GM19452 (cell line): ENCODE measurements around the gene GNPTAB.

Experiments
- ATAC-seq: cut with Tn5 transposase; IDR thresholded peaks from one replicate; pipeline ENCODE4 v1.9.1; 2021; ENCODE audit not compliant: unreplicated experiment

The GNPTAB gene

DNA sequence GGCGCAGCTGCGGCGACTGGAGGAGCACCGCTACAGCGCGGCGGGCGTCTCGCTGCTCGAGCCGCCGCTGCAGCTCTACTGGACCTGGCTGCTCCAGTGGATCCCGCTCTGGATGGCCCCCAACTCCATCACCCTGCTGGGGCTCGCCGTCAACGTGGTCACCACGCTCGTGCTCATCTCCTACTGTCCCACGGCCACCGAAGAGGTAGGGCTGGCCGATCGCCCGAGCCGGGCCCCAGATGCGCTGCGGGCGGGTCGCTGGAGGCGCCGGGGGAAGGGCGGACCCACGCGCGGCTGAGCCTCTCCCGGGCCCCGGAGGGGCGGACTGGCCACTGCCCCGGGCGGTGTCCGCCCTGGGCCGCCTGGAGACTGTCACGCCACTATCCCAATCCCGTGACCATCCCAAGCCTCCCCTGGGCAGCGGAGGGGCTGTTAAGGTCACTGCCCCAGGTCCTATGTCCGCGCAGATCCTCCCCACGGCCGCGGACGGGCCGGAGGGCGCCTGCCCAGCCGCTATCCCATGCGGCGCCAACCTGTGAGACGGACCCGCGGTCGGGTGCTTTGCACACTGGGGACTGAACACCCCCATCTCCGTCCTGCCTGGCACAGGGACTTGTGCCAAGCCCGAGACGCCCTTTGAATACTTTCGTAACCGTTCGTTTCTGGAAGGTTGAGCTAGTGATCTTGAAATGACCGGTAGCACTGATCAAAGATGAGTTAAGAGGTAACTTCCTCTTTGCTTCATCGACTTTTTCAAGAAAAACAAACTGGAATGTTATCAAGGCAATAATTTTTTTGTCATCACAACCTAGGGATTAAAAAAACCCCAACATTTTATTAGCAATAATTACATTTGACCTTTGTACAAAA, 132.6 kb downstream of the GNPTAB start:
- ATAC-seq: peak; percentile 30

DNA sequence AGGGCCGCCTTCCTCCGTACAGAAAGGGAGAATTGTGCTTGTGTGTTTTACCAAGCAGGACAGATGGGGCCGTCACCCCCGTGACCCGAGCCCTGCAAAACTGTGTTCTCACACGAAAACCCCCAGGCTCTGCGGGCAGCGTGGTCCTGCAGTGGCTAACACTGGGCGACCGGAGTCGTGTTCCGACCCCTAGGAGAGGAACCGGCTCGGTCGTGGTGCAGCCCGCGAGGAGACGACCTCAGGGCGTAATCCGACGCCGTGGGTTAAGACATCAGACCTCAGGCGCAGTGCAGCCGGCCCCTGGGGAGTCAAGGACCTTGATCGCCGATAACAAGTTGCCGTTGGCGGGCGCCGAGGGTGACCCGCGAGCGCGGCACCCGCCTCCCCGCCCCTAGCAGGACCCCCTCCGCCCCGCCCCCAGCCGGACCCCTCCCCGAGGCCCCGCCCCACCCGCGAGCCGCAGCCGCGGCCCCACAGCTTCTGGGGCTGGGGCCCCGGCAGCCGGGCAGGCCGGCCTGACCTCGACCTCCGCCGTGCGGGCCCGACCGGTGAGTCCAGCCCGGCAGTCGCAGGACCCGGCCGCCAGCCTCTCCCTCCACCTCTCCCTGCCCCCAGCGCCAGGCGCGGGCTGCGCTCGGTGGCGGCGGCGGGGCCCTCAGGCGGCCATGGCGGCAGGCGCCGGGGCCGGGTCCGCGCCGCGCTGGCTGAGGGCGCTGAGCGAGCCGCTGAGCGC, 133.4 kb downstream of the GNPTAB start, which contains the start of gene CHPT1:
Gene CHPT1 (plus strand): TSS at position 444 of the 733 bp plus-strand sequence. CDS start 222 bp downstream, at position 666.
- peak; percentile 67 for ATAC-seq

DNA sequence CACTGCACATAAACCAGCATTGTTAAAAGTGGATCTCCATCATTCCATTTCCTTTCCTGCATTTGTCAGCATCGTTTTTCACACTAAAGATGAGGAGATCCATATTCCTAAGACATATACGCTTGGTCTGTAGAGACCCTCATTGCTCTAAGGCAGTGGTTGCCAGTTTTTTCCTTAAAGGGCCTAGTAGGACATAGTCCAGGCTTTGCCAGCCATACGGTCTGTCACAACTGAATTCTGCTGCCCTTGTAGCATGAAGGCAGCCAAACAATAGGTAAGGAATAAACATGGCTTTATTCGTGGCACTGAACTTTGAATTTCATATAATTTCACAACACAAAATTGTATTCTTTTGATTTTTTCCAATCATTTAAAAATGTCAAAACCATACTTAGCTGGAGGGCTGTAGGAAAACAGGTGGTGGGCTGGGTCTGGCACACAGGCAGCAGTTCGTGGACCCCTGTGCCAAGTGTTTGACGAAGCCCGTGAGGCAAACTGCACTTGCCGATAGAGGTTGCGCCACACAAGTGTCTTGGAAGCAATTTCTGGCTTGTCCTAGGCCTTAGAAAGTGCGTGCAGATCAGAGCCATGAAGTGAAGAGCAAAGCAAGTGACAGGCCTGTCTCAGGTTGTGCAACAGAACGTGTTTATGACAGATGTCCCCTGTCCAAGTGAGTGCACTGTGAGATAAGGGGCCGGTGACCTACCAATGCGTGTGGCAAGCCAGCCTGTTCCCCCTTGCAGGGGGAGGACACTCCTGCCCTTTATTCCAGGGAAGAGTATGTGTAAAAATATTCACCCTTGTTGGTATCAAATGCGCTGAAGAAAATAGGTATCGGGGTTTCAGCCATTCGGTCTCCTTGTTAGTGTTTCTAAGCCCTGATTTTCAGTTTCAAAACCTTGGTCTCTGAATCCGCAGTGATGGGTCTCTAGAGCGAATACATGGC, 134.2 kb downstream of the GNPTAB start:
- peak; percentile 24 for ATAC-seq

DNA sequence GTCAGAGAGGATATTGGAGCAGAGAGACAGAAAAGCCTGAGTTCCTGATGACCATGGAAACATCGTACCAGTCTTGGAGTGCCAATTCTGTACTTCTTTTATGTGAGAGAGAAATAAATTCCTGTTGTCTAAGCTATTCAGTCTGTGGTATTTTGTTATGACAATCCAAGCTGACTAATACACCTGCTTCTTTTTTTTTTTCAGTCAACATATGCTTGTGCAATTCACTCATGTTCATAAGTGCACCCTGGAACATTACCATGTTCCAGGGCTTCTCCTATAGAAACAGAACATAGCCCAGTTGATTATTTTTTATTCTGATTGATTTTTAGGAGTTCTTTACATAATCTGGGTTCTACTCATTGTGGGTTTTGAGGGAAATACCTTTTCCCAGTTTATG, 135.1 kb downstream of the GNPTAB start:
- ATAC-seq: no peak
